HCT116 (cell line): ENCODE measurements around the gene FOXF1.

Source experiments
- CTCF ChIP-seq, 3 experiments: fragments of 200-600 bp in 1 of 3; sonication (generic) in 1 of 3; IDR thresholded peaks in 2 of 3; conservative IDR thresholded peaks in 1 of 3; 2 replicates each; pipeline ENCODE4 v1.5.1; 2012 to 2017; ENCODE audit warnings: low read depth in 2 of 3, low read length in 2 of 3, antibody characterized with exemption in 1 of 3, borderline replicate concordance in 1 of 3, control low read depth in 1 of 3, mild to moderate bottlenecking in 1 of 3, mixed read lengths in 1 of 3, mixed run types in 1 of 3, moderate library complexity in 1 of 3; ENCODE audit not compliant: insufficient read depth in 1 of 3
- EGR1 ChIP-seq: IDR thresholded peaks from 2 replicates; pipeline ENCODE4 v1.6.1; 2012; ENCODE audit warnings: low read depth
- EZH2 ChIP-seq: fragments of 200-600 bp; sonication (generic); IDR thresholded peaks from 2 replicates; pipeline ENCODE4 v1.6.1; 2017; ENCODE audit warnings: antibody characterized with exemption, mixed run types
- EZH2phosphoT487 ChIP-seq: fragments of 200-600 bp; IDR thresholded peaks from 2 replicates; pipeline ENCODE4 v1.6.1; 2018; ENCODE audit warnings: antibody characterized with exemption, borderline replicate concordance
- POLR2AphosphoS5 ChIP-seq: IDR thresholded peaks from 2 replicates; pipeline ENCODE4 v1.6.1; 2011; ENCODE audit warnings: mild to moderate bottlenecking, low read depth, low read length, moderate library complexity

- TF ChIP-seq EZH2phosphoT487 (no peak), EGR1 (no peak), POLR2AphosphoS5 (no peak), CTCF (IDR thresholded peaks at IDR 0.05 in 2 of 3, conservative IDR thresholded peaks at IDR 0.05 in 1 of 3; ENCODE audit: borderline replicate concordance in 1 of 3, insufficient read depth in 1 of 3, low read depth in 2 of 3, low read length in 2 of 3) (no peak), EZH2 (no peak)
Observed at GRCh38 chr16:86512860-86513470, 2.6 kb downstream of the FOXF1 start.
